ENCODE results near the gene DMTF1.
A peak's percentile ranks its signal among the peaks of the same experiment; 100 is the strongest.
"Not testable (repeated sequence)": the region's sequence is repeated elsewhere in the genome, so short reads cannot be mapped to it uniquely, and the experiment has no call there.

The DMTF1 gene, protein sequence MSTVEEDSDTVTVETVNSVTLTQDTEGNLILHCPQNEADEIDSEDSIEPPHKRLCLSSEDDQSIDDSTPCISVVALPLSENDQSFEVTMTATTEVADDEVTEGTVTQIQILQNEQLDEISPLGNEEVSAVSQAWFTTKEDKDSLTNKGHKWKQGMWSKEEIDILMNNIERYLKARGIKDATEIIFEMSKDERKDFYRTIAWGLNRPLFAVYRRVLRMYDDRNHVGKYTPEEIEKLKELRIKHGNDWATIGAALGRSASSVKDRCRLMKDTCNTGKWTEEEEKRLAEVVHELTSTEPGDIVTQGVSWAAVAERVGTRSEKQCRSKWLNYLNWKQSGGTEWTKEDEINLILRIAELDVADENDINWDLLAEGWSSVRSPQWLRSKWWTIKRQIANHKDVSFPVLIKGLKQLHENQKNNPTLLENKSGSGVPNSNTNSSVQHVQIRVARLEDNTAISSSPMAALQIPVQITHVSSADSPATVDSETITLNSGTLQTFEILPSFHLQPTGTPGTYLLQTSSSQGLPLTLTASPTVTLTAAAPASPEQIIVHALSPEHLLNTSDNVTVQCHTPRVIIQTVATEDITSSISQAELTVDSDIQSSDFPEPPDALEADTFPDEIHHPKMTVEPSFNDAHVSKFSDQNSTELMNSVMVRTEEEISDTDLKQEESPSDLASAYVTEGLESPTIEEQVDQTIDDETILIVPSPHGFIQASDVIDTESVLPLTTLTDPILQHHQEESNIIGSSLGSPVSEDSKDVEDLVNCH

GRCh38 chr7:87152112-87152896 is at the start of gene DMTF1:
Gene DMTF1, plus strand, starts transcription at chr7:87152453. Its CDS starts 12,489 bp downstream, at chr7:87164942.
- DNase-seq: peak; percentile 94

GRCh38 chr7:87105401-87105800 is 46.9 kb upstream of the DMTF1 start:
- no peak for DNase-seq

DNA sequence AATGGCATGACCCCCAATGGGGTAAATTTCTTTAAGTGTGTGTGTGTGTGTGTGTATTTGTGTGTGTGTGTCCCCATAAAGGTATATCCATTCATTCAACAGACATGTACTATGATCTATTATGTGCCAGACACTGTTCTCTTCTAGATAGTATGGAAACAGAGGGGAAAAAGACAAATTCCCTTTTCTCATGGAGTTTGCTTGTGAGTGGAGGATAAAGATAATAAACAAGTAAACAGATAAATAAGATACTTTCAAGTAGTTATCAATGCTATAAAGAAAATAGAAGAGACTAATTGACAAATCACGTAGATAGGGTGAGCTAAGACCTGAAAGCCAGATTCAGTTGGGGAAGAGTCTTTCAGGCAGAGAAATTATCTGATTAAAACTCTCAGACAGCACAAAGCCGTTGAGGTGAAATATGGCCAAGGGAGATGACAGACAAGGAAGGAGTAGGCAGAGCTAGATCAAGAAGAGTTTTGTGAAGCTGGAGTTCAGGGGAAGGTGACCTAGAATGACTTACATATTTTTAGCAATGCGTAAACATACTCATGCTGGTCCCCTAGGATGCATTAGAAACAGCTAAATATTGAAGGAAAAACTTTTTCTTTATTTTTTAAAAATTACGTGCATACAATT is 45.2 kb upstream of the DMTF1 start:
- peak; percentile 25 for DNase-seq

GRCh38 chr7:87107949-87108776 is 44.1 kb upstream of the DMTF1 start:
- peak; percentile 38 for DNase-seq

DNA sequence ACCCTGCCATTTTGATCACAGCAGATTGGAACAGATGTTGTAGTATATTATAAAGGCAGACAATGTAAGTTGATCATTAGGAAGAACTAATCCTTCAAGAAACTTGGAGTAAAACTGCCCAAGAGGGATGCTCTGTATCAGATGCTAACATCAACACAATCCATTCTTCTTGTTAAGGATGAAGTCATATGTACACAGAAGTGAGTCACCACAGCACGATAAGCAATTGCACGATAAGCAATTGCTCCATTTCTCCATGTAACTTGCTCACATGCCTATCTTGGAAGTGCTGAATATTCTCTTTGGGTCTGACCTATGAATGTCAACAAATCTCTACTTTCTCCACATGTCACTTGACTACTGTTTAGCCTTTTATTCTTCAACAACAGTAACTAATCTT is 41.5 kb upstream of the DMTF1 start:
- no peak for DNase-seq

DNA sequence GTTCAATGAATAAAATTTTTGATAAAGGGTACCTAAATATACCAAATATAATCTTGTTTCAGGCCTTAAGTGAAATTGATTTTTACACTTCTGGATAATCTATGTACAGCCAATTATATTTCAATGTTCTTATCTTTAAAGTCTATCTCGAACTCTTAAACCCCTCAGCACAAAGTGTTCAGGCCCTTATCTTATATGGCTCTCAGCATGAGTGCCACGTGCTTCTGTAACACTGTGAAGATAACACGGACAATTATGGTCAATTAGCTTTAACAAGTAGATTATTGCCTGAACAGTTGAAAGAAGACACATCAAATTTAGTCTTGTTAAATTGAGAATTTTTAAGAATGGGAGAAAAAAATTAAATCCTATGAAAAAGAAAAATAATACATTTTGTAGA is 40.4 kb upstream of the DMTF1 start:
- no peak for DNase-seq

DNA sequence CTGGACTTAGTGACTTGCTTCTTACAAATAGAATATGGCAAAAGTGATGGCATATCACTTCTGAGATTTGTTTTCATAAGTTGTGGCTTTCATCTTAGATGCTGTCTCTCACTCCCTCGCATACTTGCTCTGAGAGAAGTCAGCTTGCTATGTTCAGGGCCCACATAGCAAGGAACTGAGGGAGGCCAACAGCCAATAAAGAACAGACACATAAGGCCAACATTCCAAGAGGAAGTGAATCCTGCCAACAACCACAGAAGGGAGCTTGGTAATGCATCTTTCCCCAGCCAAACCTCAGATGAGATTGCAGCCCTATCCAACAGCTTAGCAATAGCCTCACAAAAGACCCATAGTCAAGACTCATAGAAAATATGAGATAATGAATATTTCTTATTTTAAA is 39.2 kb upstream of the DMTF1 start:
- DNase-seq: no peak

- DNase-seq: not testable (repeated sequence)
These were observed 38.3 kb upstream of the DMTF1 start for GRCh38 chr7:87113904-87114303.

GRCh38 chr7:87115772-87116171 is 36.5 kb upstream of the DMTF1 start:
- not testable (repeated sequence) for DNase-seq

GRCh38 chr7:87116315-87116714 is 35.9 kb upstream of the DMTF1 start:
- no peak for DNase-seq

- no peak for DNase-seq
These were observed 32.7 kb upstream of the DMTF1 start for GRCh38 chr7:87119581-87119980.

- DNase-seq: no peak
These were observed 29.1 kb upstream of the DMTF1 start for GRCh38 chr7:87123105-87123504.

DNA sequence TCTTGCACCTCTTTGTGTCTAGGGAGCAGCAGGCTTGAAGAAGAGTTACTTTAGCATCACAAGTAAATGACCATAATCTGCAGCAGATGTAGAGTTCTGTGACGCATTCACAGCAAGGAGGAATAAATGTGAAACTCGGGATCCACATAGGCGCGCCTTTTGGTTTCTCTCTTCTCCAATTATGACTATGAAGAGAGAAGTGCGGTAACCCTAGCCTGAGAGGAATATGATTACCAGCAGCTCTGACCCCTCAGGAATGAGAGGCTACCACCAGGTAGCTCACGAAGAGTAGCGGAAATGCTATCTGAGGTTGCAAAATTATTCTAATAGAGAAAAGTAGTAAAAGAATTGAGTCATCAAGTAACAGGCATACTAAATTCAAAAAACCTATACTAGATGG is 25.2 kb upstream of the DMTF1 start:
- DNase-seq: no peak

DNA sequence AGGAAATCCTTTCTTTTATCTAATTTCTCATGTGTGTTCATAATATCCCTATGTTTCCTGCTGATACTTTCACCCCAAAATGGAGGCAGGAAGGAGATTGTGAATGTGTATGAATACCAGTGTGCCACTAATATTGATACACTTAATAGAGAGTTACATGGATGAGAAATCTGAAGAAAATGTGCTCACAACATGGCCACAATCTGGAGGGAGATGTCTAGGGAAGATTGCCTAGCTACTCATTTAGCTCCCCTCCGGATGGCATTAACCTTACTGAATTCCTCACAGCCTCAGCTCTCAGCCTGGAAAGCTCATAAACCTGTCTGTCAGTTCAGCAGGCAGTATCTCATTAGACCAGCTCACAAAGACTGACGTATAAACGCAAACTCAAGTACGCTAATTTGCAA is 23.4 kb upstream of the DMTF1 start:
- DNase-seq: no peak

DNA sequence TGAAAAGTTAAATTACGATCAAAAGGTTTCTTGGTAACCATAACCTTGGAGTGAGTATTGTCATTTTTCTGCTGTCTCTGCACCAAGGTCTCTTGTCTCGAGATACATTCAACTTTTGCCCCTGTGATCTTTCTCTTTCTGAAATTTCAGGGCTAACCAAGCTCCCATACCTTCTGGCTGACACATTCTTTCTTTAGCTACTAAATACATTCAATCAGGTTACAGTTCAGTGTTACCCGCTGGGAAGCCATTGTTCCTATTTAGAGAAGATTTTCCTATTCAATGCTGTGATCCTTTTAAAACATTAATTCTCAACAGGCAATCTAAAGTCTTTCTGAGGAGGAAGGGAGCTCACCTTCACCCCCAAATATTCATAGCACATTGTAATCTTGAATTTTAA is 22.9 kb upstream of the DMTF1 start:
- DNase-seq: no peak

DNA sequence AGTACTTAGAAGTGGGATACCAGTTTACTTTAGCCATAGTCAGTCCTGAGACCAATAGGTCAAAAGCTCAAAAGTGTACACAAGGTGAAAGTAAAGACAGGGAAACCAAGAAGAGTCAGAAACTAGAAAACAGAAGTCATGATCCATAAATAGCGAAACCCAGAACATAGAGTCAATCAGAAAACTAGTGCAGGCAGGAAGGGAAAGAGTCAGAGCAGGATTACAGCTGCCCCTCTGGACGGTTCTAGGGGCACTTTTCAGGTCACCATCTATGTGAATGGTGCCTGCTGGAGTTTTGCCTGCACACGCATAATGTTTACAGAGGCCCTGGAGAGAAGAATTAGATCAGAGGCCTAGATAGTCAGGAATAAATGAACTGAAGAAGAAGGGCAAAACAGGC is 22.4 kb upstream of the DMTF1 start:
- no peak for DNase-seq

- no peak for DNase-seq
These were observed 20.5 kb upstream of the DMTF1 start for GRCh38 chr7:87131771-87132170.

DNA sequence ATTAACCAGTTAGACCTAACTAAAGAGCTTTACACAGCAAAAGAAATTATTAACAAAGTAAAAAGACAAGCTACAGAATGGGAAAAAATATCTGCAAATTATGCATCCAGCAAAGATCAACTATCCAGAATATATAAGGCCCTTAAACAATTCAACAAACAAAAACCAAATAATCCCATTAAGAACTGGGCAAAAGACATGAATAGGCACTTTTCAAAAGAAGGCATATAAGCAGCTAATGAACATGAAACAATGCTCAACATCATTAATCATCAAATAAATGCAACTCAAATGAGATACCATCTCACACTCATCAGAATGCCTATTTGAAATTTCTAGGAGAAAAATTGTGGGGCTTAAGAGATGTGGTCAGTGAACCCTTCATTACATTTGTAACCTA is 15.0 kb upstream of the DMTF1 start:
- no peak for DNase-seq

DNA sequence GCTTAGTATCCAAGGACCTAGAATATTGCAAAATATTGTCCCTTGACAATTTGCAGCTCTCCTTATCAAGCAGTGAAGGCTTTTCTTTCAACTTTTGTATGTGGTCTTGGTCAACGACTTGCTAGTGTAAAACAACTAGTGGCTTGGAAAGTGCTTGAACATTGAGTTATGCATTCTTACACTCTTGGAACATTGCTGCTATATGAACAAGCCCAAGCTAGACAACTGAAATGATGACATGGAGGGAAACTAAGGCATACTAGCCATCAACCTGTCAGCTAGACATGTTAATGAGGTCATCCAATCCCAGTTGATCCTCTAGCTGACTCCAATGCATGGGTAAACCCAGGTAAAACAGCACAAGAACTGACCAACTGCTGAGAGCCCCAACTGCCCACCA is 12.7 kb upstream of the DMTF1 start:
- DNase-seq: no peak

DNA sequence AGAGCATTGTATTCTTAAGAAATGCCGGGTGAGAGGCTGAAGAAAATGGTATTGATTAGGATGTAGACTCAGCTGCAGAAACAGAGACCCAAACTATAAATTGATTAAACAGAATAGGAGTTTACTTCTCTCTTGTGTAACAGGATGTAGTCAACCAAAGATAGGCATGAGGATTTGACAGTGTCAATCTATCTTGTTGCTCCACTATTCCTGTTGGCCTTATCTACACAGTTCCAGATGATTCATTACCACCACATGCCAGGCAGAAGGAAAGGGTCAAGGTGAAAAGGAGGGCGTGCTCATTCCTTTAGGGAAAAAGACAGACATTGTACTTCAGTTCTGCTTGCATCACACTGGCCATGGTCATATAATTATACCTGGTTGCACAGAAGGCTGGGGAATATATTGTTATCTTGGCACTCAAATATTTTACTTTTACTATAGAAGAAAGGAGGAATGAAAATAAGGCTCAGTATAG is 11.9 kb upstream of the DMTF1 start:
- DNase-seq: peak; percentile 51

DNA sequence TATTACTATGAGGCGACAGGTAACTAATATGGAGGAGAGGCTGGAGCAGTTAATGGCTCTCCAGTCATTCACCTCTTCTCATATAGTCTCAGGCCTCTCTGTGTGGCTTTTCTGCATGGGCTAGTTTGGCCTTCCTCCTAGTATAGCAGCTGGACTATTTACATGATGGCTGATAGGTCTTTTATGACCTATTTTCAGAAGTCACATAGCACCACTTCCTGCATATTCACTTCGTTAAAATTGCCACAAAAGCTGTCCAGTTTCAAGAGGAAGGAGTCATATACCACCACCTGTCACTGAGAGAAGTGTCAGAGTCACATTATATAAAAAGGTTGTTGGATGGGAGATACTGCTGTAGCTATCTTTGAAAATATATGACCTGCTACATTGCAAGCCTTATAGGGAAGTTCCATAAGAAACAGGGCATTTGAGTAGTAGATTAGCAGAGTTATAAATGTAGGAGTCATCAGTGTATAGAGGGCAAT is 8.0 kb upstream of the DMTF1 start:
- no peak for DNase-seq

Data from hematopoietic multipotent progenitor cell treated with erythropoietin and hydrocortisone succinate and interleukin-3 and kit ligand, for 6 days (in vitro differentiated cells).